ENCODE data around the gene MYOM3. TPM values are rescaled to one million over a fixed set of nuclear protein-coding genes. Genes with fewer than 3 reads are reported as not detected.

Gene MYOM3
- total and polyA plus RNA-seq, 2 of the 13 experiments (the other 11 are each of a cell fraction or from before 2014, with no cell fraction given): 5.8 to 15.3 TPM

DNA sequence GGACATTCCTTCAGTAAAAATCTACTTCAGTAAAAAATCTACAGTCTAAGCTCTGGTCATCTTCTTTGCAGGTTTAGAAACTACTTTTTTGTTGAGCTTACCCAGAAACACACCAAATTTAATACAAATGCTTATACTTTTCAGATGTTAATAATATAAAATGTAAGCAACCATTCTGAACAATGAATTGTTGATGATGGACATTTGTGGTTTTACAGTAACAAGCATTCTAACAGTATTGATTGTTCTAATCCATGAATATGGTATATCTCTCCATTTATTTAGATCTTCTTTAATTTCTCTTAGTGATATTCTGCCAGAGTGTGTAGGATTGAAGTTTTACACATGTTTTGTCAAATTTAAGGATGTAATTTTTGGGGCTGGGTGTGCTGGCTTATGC is 104.9 kb downstream of the MYOM3 start:
- no TSS peak for BruUV-seq (replicated peaks)
- Histone ChIP-seq H4K20me1 (ENCODE audit: insufficient read depth, low read length) (no peaks in the 10 kb centered on the region), H3K9me3 (ENCODE audit: low read length) (no peaks in the 10 kb centered on the region), H3K9ac (ENCODE audit: insufficient read depth, low read depth, low read length) (no peak overlapping the region), H3K4me1 (ENCODE audit: insufficient read depth, low read length) (peaks cover 83% of the 10 kb centered on the region), H3K27ac (ENCODE audit: extremely low read length, insufficient read depth, low read length) (no peak overlapping the region), H3K36me3 (replicated peaks in 1 of 2; ENCODE audit: control insufficient read depth in 1 of 2, insufficient read depth in 2 of 2, low read length in 2 of 2) (no peaks in the 10 kb centered on the region), H3K4me2 (ENCODE audit: low read depth, low read length) (no peak overlapping the region), H3K27me3 (ENCODE audit: control insufficient read depth in 1 of 2, insufficient read depth in 2 of 2, low read length in 2 of 2) (no peaks in the 10 kb centered on the region), H3K4me3 (replicated peaks in 1 of 3; ENCODE audit: insufficient read depth in 1 of 3, low read depth in 2 of 3, low read length in 3 of 3) (no peak overlapping the region), H3K79me2 (ENCODE audit: insufficient read depth, low read length) (no peaks in the 10 kb centered on the region), H2AFZ (ENCODE audit: low read length) (no peak overlapping the region)
- TF ChIP-seq ZNF550 (CRISPR knock-in tag; IDR thresholded peaks at IDR 0.05; ENCODE audit: borderline replicate concordance) (no peak), MTA3 (CRISPR knock-in tag; IDR thresholded peaks at IDR 0.05) (no peak), KAT2B (IDR thresholded peaks at IDR 0.05; ENCODE audit: borderline replicate concordance, low read depth, low read length) (no peak), HDAC1 (CRISPR knock-in tag; IDR thresholded peaks at IDR 0.05) (no peak), MXI1 (IDR thresholded peaks at IDR 0.05; ENCODE audit: borderline replicate concordance, low read depth, low read length) (no peak), PLRG1 (conservative IDR thresholded peaks at IDR 0.05) (no peak), ZBTB20 (CRISPR knock-in tag; IDR thresholded peaks at IDR 0.05; ENCODE audit: borderline replicate concordance, low read depth) (no peak), FOXK1 (CRISPR knock-in tag; IDR thresholded peaks at IDR 0.05; ENCODE audit: borderline replicate concordance, low read depth) (no peak), SCMH1 (CRISPR knock-in tag; IDR thresholded peaks at IDR 0.05; ENCODE audit: borderline replicate concordance) (no peak), POGZ (CRISPR knock-in tag; IDR thresholded peaks at IDR 0.05) (no peak), MBD4 (IDR thresholded peaks at IDR 0.05; ENCODE audit: borderline replicate concordance, low read length) (no peak), SKI (IDR thresholded peaks at IDR 0.05; ENCODE audit: partially characterized antibody) (no peak), GZF1 (CRISPR knock-in tag; IDR thresholded peaks at IDR 0.05) (no peak), KLF11 (CRISPR knock-in tag; IDR thresholded peaks at IDR 0.05) (no peak), ZFP1 (CRISPR knock-in tag; IDR thresholded peaks at IDR 0.05) (no peak), ETV6 (CRISPR knock-in tag; conservative IDR thresholded peaks at IDR 0.05) (no peak), PTBP1 (IDR thresholded peaks at IDR 0.05; ENCODE audit: low read depth, low read length, poor library complexity, severe bottlenecking) (no peak)
- TF ChIP-seq, protein P1, sequence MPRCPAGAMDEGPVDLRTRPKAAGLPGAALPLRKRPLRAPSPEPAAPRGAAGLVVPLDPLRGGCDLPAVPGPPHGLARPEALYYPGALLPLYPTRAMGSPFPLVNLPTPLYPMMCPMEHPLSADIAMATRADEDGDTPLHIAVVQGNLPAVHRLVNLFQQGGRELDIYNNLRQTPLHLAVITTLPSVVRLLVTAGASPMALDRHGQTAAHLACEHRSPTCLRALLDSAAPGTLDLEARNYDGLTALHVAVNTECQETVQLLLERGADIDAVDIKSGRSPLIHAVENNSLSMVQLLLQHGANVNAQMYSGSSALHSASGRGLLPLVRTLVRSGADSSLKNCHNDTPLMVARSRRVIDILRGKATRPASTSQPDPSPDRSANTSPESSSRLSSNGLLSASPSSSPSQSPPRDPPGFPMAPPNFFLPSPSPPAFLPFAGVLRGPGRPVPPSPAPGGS (CRISPR knock-in tag; IDR thresholded peaks at IDR 0.05): no peak
- TF ChIP-seq, protein P2, sequence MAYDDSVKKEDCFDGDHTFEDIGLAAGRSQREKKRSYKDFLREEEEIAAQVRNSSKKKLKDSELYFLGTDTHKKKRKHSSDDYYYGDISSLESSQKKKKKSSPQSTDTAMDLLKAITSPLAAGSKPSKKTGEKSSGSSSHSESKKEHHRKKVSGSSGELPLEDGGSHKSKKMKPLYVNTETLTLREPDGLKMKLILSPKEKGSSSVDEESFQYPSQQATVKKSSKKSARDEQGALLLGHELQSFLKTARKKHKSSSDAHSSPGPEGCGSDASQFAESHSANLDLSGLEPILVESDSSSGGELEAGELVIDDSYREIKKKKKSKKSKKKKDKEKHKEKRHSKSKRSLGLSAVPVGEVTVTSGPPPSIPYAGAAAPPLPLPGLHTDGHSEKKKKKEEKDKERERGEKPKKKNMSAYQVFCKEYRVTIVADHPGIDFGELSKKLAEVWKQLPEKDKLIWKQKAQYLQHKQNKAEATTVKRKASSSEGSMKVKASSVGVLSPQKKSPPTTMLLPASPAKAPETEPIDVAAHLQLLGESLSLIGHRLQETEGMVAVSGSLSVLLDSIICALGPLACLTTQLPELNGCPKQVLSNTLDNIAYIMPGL (CRISPR knock-in tag; IDR thresholded peaks at IDR 0.05; ENCODE audit: borderline replicate concordance in 1 of 2, low read depth in 1 of 2): no peak
- TF ChIP-seq, protein P3, sequence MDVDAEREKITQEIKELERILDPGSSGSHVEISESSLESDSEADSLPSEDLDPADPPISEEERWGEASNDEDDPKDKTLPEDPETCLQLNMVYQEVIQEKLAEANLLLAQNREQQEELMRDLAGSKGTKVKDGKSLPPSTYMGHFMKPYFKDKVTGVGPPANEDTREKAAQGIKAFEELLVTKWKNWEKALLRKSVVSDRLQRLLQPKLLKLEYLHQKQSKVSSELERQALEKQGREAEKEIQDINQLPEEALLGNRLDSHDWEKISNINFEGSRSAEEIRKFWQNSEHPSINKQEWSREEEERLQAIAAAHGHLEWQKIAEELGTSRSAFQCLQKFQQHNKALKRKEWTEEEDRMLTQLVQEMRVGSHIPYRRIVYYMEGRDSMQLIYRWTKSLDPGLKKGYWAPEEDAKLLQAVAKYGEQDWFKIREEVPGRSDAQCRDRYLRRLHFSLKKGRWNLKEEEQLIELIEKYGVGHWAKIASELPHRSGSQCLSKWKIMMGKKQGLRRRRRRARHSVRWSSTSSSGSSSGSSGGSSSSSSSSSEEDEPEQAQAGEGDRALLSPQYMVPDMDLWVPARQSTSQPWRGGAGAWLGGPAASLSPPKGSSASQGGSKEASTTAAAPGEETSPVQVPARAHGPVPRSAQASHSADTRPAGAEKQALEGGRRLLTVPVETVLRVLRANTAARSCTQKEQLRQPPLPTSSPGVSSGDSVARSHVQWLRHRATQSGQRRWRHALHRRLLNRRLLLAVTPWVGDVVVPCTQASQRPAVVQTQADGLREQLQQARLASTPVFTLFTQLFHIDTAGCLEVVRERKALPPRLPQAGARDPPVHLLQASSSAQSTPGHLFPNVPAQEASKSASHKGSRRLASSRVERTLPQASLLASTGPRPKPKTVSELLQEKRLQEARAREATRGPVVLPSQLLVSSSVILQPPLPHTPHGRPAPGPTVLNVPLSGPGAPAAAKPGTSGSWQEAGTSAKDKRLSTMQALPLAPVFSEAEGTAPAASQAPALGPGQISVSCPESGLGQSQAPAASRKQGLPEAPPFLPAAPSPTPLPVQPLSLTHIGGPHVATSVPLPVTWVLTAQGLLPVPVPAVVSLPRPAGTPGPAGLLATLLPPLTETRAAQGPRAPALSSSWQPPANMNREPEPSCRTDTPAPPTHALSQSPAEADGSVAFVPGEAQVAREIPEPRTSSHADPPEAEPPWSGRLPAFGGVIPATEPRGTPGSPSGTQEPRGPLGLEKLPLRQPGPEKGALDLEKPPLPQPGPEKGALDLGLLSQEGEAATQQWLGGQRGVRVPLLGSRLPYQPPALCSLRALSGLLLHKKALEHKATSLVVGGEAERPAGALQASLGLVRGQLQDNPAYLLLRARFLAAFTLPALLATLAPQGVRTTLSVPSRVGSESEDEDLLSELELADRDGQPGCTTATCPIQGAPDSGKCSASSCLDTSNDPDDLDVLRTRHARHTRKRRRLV (CRISPR knock-in tag; IDR thresholded peaks at IDR 0.05): no peak
- intact Hi-C loops (cut with micrococcal nuclease; ENCODE audit: unreplicated experiment) (no loop called here), in situ Hi-C loops (cut with HindIII; ENCODE audit: extremely low pct_ligation_motif_present, low pct_unique_long_range_greater_than_20kb) (no loop called here)
- FAIRE-seq (no peak), ATAC-seq (no peak), DNase-seq (ENCODE audit: low spot score) (no peak)
- CTCF ChIA-PET (ENCODE audit: low intra/inter-chr PET ratio, low total read pairs): no interaction called here
- POLR2A ChIA-PET: no interaction called here

All from HepG2 (cell line).